GM12864 (cell line): ENCODE results near the gene UNC13C.
A peak's percentile ranks its signal among the peaks of the same experiment; 100 is the strongest.

ENCODE experiments used
- DNase-seq: peaks from one replicate; pipeline ENCODE4 v3.0.0-alpha.2; 2011; ENCODE audit warnings: low read depth
- H3K4me3 ChIP-seq: 2 replicates; pipeline ENCODE4 v1.5.1; 2011; ENCODE audit warnings: mild to moderate bottlenecking, low read depth, low read length, control low read depth
- CTCF ChIP-seq: IDR thresholded peaks from 2 replicates; pipeline ENCODE4 v1.5.1; 2011; ENCODE audit warnings: low read depth, mild to moderate bottlenecking, moderate library complexity, low read length, control low read depth, inconsistent platforms; ENCODE audit errors: missing control alignments

Gene UNC13C

DNA sequence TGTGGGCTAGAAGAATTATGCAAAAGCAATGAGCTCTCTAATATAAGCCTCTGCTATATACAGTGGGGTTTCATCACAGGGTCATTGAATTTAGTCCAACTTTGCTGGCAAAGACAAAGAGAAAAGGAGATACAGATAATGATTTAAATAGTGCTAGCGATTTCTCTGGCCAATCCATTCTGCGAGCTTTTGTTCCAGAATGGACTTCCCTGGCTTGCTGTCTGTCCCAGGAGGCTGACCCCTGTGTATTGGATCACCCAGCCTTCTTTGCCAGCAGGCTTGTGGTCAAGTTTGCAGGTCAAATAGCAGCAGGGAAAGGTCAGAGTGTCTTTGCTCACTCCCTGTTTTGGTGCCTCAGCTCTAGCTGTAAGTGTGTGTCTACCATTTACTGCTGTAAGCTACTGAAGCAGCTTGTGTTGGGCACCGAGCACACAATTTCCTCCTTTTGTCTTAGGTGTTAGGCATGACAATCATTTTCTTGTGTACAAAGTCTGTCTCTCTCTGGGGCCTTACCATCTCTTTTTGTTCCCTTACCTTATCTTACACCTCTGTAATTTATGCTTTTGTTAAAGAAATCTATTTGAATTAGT is 55.7 kb downstream of the UNC13C start:
- no peak for TF ChIP-seq CTCF
- no peak overlapping the region for H3K4me3 ChIP-seq
- no peak for DNase-seq

DNA sequence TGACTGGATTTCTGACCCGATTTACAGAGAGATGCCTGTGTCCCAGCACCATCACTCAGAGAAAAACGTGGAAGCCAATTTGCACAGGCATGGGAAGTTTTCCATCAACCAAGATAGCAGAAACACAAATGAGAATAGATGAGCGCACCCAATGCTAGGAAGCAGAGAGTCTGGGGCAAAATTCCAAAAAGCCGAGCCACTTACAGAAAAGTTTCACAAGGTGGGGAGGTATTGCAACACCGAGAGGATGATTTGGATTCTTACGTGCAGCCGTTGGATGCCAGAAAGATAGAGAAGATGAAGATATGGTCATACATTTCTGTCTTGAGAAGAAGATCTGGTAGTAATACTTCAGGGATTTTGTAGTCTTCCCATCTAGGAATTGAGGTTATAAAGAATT is 57.4 kb downstream of the UNC13C start:
- no peak overlapping the region for H3K4me3 ChIP-seq
- TF ChIP-seq CTCF: no peak
- no peak for DNase-seq

DNA sequence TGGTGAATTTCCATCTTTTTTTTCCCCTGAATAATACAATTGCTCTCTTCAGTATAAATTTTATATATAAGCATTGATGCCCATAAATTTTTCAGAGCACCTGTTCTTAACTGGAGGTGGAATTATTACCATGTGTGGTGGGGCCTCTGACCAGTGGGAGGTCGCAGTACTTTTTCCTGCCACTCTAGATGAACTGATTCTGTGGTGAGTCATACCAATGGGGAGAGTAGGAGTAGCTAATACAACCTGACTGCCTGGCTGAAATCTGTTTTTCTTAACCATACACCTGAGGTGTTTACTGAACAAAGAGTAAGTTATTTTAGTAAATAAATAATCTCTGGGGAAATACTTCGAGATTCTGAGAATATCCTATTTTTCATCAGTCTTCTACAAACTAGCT is 67.2 kb downstream of the UNC13C start:
- TF ChIP-seq CTCF: no peak
- DNase-seq: no peak
- no peak overlapping the region for H3K4me3 ChIP-seq

- TF ChIP-seq CTCF: no peak
- no peak for DNase-seq
These were observed 67.9 kb downstream of the UNC13C start for GRCh38 chr15:54046093-54046492.

DNA sequence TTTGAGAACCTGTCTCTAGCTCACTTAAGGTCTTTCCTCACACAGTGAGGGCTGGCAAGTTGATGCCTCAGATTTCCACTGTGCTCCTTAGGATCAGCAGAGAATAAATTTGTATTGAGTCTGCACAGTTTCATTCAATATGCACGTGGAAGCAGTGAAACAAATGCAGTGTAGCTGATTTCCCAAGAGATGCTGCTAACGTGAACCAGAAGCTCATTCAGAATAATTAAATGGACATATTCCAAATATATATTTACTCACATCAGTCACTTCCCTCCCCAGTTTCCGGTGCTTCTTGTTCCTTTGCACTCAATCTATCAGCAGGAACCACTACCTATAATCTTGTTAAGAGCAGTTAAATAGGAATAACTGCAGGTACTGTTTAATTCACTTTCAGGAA is 86.1 kb downstream of the UNC13C start:
- DNase-seq: no peak
- H3K4me3 ChIP-seq: no peak overlapping the region
- no peak for TF ChIP-seq CTCF

More at GRCh38 chr15:54046093-54046492, 67.9 kb downstream of the UNC13C start:
- H3K4me3 ChIP-seq: no peak overlapping the region

- no peak for DNase-seq
- no peak overlapping the region for H3K4me3 ChIP-seq
- no peak for TF ChIP-seq CTCF
These were observed 88.2 kb downstream of the UNC13C start for GRCh38 chr15:54066403-54066802.

GRCh38 chr15:54082836-54083492 is 104.7 kb downstream of the UNC13C start:
- DNase-seq: no peak
- H3K4me3 ChIP-seq: no peak overlapping the region
- peak; percentile 79 for TF ChIP-seq CTCF
